ENCODE results near the gene HIF3A.

GRCh38 chr19:46378268-46378667 lies 81.4 kb downstream of the HIF3A start:
- no peak for TF ChIP-seq CTCF (conservative IDR thresholded peaks at IDR 0.05)
- no peak for TF ChIP-seq EZH2 (IDR thresholded peaks at IDR 0.05; ENCODE audit: low read depth)

Data from PC-9 (cell line).